ENCODE measurements around the gene THBD.

The THBD gene

DNA sequence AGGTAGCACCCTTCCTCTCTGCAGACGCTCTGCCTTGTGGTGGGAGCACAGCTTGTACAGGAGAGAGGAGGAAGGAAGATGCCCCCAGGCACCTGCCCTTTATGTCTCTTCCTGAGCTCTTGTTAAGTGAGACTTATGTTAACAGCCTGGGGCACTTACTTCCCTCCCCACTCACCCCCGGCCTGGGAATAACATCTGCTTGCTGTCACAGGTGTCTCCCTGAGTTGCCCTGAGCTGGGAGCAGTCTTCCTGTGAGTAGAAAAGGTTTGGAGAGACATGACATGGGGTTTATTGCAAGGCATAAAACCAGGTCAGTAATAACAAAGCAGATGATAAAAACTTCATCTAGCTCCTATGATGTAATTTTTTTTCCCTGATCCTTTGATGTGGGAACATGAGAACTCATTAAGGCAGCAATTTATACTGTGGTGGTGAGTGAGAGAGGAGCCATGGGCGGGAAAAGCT lies 12.4 kb downstream of the THBD start:
- TF ChIP-seq, protein P1, sequence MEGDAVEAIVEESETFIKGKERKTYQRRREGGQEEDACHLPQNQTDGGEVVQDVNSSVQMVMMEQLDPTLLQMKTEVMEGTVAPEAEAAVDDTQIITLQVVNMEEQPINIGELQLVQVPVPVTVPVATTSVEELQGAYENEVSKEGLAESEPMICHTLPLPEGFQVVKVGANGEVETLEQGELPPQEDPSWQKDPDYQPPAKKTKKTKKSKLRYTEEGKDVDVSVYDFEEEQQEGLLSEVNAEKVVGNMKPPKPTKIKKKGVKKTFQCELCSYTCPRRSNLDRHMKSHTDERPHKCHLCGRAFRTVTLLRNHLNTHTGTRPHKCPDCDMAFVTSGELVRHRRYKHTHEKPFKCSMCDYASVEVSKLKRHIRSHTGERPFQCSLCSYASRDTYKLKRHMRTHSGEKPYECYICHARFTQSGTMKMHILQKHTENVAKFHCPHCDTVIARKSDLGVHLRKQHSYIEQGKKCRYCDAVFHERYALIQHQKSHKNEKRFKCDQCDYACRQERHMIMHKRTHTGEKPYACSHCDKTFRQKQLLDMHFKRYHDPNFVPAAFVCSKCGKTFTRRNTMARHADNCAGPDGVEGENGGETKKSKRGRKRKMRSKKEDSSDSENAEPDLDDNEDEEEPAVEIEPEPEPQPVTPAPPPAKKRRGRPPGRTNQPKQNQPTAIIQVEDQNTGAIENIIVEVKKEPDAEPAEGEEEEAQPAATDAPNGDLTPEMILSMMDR (IDR thresholded peaks at IDR 0.05; ENCODE audit: insufficient read depth, low read depth, low read length, missing control alignments), result no peak
- H3K4me3 ChIP-seq (ENCODE audit: low read length), result no peak overlapping the region

DNA sequence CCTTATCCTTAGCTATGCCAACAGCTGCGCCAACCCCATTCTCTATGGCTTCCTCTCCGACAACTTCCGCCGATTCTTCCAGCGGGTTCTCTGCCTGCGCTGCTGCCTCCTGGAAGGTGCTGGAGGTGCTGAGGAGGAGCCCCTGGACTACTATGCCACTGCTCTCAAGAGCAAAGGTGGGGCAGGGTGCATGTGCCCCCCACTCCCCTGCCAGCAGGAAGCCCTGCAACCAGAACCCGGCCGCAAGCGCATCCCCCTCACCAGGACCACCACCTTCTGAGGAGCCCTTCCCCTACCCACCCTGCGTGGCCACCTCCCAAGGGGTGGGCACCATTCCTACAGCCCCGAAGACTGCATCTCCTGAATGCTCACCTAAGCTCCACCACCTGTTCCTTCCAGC lies 13.1 kb downstream of the THBD start:
- DNase-seq (ENCODE audit: low read depth), result no peak
- H3K4me3 ChIP-seq (ENCODE audit: low read length), result no peak overlapping the region
- TF ChIP-seq, protein P1 (IDR thresholded peaks at IDR 0.05; ENCODE audit: insufficient read depth, low read depth, low read length, missing control alignments), result no peak

More for the DNA sequence above, 12.4 kb downstream of the THBD start:
- no peak for DNase-seq (ENCODE audit: low read depth)

DNA sequence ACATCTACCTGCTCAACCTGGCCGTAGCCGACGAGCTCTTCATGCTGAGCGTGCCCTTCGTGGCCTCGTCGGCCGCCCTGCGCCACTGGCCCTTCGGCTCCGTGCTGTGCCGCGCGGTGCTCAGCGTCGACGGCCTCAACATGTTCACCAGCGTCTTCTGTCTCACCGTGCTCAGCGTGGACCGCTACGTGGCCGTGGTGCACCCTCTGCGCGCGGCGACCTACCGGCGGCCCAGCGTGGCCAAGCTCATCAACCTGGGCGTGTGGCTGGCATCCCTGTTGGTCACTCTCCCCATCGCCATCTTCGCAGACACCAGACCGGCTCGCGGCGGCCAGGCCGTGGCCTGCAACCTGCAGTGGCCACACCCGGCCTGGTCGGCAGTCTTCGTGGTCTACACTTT lies 13.7 kb downstream of the THBD start:
- TF ChIP-seq, protein P1 (IDR thresholded peaks at IDR 0.05; ENCODE audit: insufficient read depth, low read depth, low read length, missing control alignments), result no peak
- no peak for DNase-seq (ENCODE audit: low read depth)
- no peak overlapping the region for H3K4me3 ChIP-seq (ENCODE audit: low read length)

DNA sequence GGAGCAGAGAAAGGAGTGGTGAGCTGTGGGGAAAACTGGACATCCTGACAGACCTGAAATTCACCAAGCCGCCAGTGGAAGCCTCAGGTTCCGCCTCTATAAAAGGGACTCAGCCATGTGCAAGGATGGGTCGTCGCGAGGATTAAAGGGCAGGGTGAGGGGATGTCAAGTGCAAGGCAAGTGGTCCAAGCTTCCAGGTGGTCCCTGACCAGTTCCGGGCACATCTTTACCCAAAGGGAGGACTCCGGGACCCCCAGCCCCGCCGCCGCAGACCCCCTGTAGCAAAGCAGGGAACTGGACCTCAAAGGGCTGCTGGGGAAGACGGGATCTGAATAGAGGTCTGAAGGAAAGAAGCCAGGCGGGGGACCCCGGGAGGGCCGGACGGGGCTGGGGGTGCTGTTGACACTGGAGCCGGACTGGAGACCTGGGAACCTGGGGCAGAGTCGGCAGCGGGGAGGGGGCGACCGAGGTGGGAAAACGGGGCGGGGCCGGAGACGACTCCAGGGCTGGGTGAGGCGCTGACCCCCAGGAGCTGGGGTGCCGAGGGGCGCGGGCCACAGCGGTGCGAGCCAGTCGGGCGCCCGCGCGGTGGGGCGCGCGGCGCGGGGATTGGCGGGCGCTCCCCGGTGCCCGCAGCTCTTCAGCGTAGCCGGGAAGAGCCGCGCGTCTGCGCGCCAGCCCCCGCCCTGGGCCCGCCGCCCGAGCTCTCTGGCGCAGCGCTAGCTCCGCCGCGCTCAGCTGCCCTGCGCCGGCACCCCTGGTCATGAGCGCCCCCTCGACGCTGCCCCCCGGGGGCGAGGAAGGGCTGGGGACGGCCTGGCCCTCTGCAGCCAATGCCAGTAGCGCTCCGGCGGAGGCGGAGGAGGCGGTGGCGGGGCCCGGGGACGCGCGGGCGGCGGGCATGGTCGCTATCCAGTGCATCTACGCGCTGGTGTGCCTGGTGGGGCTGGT lies 14.5 kb downstream of the THBD start, which contains the start of gene SSTR4:
Gene SSTR4, plus strand, starts transcription at position 592 of the 951 bp plus-strand sequence. Its CDS starts 172 bp downstream, at position 764.
- H3K4me3 ChIP-seq (ENCODE audit: low read length), result no peak within 1 kb of the TSS
- TF ChIP-seq, protein P1 (IDR thresholded peaks at IDR 0.05; ENCODE audit: insufficient read depth, low read depth, low read length, missing control alignments), result no peak

DNA sequence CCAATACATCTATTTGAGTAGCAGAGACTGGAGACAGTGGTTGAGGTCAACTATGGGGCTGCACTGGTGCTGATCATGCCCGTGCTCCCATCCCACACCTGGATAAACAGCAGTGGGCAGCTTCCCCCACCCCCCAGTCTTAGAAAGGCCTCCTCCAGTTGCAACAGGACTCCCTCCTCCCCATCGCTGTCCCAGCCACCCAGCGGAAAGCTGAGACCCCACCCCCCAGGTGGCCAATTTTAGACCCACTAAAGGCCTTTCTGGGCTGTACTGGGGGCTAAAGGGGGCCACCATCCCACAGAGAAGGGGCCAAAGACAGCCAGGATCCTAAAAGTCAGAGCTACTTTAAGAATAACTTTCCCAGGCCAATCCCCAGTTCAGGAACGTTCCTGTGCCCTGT lies 15.6 kb downstream of the THBD start:
- no peak for DNase-seq (ENCODE audit: low read depth)
- H3K4me3 ChIP-seq (ENCODE audit: low read length), result no peak overlapping the region
- TF ChIP-seq, protein P1 (IDR thresholded peaks at IDR 0.05; ENCODE audit: insufficient read depth, low read depth, low read length, missing control alignments), result no peak

More for the DNA sequence above, 14.5 kb downstream of the THBD start, which contains the start of gene SSTR4:
- no peak for DNase-seq (ENCODE audit: low read depth)

DNA sequence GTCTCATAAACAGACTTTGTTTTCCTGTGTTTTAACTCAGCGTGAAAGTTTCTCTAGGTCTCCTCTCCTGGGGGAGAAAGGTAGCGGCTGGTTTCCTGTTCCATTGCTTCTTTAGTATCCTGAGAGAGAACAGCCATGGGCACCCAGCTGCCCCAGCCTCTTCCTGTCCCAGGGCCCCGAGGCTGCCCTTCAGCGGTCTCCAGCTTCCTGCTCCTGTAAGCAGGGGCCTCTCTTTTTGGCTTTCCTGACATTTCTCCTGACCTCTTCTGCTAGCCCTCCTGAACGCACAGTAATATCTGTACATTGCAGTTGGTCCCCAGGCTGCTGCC lies 16.8 kb downstream of the THBD start:
- no peak overlapping the region for H3K4me3 ChIP-seq (ENCODE audit: low read length)
- TF ChIP-seq, protein P1 (IDR thresholded peaks at IDR 0.05; ENCODE audit: insufficient read depth, low read depth, low read length, missing control alignments), result no peak
- no peak for DNase-seq (ENCODE audit: low read depth)

Measured in epithelial cell of esophagus (primary cell).